8988T (cell line): Measurements from ENCODE around the gene TNFAIP8.

Experiments used
- DNase-seq: peaks from one replicate; pipeline ENCODE4 v3.0.0; 2011

TNFAIP8 gene

DNA sequence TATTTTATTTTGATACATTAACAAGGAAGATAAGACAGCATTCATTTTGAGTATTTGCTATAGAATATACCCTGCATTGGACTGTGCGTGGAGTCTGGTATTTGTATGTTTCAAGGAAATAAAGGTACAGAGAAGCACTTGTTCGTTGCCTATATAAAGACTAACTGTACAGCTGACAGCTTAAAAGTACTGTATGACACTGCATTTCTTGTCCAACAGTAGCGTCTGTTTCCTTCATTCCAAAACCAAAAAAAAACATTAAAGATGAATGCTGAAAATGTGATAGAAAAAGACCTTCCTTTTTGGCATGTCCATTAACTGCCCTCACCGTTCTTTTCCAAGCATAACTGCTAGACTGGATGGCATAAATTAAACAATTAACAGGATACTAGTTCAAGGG, 15.3 kb downstream of the TNFAIP8 start:
- no peak for DNase-seq

- no peak for DNase-seq
Observed at GRCh38 chr5:119373449-119373858, 17.6 kb downstream of the TNFAIP8 start.

GRCh38 chr5:119374901-119375300, 19.1 kb downstream of the TNFAIP8 start:
- DNase-seq, result no peak

GRCh38 chr5:119377066-119377465, 21.2 kb downstream of the TNFAIP8 start:
- DNase-seq, result no peak

DNA sequence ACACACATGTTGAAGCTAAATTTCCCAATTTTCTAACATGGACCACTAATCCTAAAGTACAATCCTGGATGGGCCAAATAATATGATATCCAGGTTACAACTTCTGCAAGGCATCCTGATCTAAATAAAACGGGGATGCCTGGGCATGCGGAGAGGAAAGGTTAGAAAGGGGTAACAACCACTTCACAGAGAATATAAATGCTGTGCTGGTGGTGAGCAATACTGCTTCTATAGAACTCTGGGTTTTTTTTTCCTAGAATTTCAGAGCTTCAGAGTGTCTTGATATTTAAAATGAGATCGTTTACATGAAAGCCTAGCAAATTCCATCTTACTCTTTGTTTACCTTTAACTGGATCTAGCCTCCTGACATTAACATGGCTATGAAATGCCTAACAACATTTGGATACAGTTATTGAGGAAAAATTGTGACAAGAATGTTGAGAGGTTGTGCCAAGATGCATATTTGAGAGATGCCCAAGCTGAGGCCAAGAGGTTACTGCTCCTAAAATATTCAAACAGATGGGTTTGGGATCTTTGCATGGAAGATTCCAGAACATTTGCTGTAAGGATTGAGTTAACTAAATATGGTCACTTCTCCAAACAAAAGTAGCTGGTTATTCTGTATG, 22.4 kb downstream of the TNFAIP8 start:
- DNase-seq, result no peak

DNA sequence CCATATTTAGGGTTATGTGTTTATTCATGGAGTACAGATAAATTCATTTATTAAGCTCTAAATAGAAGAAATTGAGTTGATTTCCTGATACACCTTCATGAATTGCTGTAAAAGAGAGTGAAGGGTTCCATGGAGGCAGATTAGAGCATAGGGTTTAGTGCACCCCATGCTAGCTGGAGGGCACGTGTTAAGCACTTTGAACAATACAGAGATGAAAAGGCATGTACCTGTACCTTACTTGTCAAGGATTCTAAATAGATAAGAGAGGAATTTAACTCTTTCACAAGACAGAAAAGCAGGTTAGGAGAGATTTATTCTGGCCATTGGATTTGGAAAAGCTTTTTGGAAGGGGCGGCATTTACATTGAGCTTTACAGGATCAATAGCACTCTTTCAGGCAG, 23.3 kb downstream of the TNFAIP8 start:
- DNase-seq, result no peak

DNA sequence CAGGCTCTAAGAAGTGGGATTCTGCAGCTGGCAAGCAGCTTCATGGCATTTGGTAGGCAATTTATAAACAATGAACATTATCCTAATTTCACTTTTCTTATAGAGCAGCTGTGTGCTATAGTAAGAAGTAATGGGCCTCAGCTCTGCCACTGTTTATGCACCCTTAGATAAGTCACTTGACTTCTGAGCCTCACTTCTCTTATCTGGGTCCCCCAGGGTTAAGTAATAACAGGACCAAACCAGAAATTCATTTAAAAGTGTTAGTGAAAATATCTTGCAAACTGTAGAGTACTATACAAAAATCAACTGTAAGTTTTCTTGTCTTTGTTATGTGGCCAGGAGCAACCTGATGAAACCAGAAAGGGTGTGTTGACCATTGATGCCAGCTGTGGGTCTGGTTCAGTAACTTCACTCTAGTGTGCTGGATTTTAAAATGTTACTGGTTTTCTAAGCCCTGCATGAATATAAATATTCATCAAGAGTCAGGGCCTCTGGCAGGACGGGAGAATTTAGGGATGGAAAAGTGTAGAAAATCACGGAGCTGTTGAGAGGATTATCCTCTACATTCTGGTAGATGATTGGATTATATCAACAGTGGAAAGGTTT, 24.2 kb downstream of the TNFAIP8 start:
- no peak for DNase-seq

DNA sequence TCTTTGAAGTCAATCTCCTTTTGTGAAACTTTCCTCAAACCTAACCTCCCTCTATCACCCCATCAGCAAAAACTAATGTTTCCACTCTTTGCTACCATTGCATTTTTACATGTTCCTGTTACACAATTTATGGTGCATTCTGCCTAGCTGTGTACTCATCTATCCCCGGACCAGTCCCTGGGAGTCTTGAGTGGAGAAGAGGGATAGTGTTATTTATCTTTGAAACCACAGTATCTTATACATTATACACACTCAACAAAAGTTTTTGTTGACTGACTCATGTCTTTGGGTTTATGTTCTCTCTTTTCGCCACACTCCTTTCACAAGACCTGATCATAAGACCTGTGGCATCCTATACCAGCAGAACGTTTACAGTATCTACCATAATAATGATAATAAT, 26.4 kb downstream of the TNFAIP8 start:
- DNase-seq, result no peak

GRCh38 chr5:119383008-119383407, 27.2 kb downstream of the TNFAIP8 start:
- no peak for DNase-seq

DNA sequence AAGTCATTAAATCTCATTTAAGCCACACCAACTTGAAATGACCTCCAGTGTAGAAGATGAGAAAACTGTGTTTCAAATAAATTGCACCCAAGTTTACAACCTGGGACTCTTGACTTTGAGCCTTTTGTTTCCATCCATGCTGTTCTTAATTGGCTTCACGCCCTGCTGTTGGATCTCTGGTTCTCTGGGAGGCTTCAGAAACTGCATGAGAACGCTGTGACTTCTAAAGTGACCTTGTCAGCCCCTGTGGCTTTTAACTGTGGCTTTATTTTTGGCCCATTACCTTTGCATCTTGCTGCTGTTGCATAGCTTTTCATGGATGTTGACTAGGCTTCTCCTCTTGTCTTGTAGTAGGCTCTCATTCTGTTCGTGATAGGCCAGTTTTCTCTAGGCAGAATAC, 29.3 kb downstream of the TNFAIP8 start:
- DNase-seq, result no peak

DNA sequence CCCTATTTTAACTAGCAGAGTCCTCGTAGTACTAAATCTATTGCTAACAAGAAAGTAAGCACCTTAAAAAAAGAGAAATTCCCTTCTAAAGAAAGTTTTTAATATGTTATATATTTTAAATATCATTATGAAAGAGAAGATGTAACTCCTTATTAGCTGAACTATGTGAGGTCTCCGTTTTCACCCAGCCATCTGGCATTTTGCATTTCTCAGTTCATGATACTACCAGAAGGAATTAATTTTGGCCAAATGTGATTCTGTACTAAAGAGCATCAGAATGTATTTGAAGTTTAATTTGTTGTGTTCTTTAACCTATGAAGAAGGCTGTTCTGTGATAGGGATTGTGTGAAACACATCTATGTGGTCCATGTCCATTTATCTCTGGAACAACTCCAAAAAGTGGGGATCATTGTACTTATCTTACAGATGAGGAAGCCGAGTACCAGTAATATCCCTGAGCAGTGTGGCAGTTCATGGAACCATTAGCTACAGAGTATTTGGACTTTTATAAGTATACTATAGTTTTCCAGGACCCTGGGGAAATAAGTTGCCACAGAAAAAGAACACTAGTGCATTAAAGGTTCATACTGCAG, 29.8 kb downstream of the TNFAIP8 start:
- DNase-seq, result no peak

DNA sequence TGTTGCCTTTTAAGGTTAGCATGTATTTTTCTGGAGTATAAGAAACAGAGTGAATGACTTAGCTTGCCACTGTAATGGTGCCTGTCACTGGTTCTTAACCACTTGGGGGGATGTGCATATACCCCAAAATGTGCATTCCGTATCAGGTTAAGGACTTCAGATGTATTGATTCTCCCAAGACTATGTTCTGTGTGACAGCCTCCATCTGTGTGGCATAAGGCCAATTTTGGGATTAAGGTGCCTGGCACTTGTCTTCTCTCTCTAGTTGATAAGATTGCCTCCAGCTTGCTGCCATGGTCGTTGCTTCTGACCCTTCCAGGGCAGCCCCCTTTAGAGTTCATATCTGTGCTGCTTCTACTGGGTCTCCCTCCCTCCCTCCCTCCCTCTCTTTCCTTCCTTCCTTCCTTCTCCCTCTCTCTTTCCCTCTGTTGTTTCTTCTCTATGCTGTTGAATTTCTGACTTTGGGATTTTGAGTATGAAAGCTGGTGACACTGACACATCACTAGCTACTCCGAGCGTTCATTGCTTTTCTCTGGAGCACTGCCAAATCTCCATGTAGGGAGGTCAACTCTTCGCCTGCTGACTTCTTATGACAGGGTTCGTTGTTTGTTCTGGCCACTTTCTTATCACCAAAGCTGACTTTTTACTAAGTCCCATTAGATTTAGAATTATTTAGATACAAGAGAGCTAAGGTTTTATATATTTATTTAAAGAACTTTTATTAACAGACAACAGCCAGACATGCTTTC, 31.0 kb downstream of the TNFAIP8 start:
- no peak for DNase-seq

DNA sequence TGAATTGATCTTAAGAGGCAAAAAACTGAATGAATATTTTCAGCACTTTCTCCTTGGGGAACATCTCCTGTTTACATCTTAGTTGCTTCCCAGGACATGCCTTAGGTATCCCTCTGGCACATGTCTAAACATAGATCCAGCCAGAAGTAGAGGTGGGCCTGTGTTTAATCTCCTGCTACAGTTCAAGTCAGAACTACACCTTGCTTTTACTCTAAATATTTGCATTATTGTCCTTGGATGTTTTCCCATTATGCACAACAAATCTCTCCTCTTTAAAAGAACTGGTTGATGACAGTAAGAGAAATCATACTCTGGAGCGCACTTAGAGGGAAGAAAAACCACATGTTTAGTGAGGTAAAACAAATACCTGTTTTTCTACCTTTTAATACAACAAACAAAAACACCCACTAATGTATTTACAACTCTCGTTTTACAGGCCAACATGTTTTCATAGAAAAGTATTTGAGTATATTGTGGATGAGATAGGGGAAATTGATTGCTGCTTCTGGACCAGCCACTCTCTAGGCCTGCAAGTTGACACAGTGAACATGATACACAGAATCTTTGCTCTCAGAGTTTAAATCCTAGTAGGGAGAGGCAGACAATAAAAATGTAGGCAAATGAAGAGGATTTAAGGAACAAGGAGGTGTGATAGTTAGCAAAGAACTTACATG, 32.3 kb downstream of the TNFAIP8 start:
- no peak for DNase-seq

DNA sequence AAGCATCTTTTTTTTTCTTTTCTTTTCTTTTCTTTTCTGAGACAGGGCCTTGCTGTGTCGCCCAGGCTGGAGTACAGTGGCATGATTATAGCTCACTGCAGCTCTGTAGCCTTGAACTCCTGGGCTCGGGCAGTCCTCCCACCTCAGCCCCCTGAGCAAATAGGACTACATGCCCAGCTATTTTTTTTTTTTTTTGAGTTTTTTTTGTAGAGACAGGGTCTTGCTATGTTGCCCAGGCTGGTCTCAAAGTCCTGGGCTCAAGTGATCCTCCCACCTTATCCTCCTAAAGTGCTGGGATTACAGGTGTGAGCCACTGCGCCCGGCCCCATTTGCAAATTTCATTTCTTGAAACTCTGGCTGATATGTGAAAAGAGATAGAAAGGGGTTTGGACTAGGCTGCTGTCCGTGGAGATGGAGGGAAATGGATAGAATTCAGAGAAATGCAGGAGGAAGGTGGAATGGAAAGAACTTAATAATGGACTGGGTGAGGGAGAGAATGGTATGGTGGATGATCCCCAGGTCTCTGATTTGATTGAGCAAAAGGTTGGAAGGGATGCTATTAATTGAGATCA, 32.9 kb downstream of the TNFAIP8 start:
- no peak for DNase-seq

DNA sequence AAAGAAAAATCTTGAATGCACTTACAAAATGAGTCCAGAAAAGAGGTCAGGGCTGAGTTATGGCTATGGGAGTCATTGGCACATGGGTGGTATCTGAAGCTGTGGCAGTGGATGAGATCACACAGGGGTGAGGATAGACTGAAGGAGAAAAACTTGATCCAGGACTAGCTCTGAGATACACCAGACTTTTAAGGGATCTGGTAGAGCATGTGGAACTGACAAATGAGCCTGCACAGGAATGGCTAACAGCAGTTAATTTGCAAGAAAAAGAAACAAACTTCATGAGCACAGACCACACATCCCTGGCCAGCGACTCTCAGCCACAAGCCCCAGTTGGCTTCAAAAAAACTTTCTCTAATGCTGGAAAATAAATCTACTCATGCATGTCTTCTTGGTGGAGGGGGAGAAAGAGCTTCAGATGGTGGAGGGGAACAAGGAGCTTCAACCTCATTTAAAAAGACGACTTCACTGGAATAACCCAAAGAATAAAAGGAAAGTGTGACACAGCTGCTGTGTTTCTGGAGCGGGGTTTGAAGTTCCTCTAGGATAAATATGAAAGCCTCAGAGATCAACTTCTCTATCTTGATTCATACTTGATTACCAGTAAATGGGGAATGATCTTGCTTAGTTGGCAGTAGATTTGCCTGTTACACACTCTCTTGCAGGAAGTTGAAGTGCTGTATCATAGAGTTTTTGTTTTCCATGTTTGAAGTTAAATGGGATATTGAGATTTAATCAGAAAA, 33.6 kb downstream of the TNFAIP8 start:
- no peak for DNase-seq

DNA sequence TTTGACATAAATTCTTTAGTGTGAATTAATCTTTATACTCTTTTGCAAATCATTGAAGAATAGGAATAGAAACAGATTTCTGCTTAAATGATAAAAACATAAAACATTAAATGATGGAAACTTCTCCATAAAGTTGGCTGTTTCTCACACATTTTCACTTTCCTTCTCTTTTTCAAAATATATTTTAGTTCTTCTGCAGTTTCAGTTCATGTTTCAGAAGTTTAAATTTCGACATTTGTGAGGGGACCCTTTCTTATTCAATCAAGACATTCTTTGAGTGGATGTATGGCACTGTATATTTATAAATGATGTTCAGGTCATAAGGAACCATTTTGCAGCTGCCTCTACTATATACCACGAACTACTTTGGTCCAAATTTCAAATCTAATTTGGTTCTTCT, 34.6 kb downstream of the TNFAIP8 start:
- DNase-seq, result no peak

GRCh38 chr5:119393201-119393691, 37.4 kb downstream of the TNFAIP8 start:
- DNase-seq, result no peak

DNA sequence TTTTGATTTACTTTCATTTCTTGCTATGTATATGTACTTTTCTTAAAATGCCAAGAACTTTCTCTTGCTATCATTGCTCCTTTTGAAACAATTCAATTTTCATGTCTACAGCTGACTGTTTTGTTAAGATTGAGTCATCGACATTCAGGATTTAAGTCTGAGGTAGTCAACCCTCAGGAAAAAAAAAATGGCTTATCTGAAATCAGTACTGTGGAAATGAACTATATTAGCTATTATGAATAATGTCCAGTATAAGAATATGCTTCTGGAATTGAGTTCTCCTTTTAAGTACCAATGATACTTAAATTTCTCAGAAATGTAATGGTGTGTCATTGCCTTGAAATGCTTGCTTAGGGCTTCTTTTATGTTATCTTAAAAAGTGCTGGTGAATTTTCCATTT, 37.9 kb downstream of the TNFAIP8 start:
- no peak for DNase-seq

DNA sequence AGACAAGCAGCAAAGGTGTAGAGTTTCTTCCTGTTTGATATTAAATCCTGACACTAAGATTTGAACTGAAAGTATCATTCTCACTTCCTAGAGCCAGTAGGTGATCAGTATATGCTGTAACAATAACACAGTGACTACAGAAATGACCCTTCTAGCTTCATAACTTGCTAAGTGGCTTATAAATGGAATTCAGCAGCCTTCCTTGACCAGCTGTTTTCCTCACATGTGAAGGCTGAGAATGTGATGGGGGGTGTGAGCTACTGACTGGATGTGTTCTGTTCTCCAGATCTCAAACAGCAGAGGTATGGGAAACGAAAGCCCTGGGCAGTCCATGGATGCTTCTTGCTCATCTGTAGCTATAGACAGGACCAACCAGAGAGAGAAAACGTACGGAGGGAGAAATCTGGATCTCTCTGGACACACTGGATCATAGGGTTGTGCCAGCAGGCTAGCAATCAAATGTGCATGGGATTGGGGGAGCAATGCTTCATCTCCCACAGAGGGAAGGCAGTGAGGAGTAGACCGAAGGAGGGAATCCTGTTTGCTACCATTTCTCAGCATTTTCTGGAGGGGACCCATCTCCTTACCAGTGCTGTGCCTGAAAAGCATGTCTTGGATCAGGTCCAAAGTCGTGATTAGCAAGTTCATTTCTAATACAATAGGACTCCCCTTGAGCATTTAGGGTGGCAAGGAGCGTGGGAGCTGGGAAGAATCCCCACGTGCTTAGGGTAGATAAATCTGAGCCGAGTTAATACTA, 39.4 kb downstream of the TNFAIP8 start:
- DNase-seq, result no peak

- DNase-seq, result no peak
Observed at GRCh38 chr5:119396030-119396664, 40.3 kb downstream of the TNFAIP8 start.
